ENCODE data around the gene ERBB4.

- TF ChIP-seq ZFP3 (CRISPR knock-in tag; IDR thresholded peaks at IDR 0.05) (no peak), CREB5 (CRISPR knock-in tag; IDR thresholded peaks at IDR 0.05; ENCODE audit: low read depth) (no peak), RARB (CRISPR knock-in tag; IDR thresholded peaks at IDR 0.05) (no peak), PATZ1 (CRISPR knock-in tag; IDR thresholded peaks at IDR 0.05; ENCODE audit: borderline replicate concordance) (no peak), ZNF70 (CRISPR knock-in tag; IDR thresholded peaks at IDR 0.05) (no peak), CSRNP3 (CRISPR knock-in tag; IDR thresholded peaks at IDR 0.05) (no peak), ISL1 (CRISPR knock-in tag; IDR thresholded peaks at IDR 0.05) (no peak), ZNF8 (CRISPR knock-in tag; IDR thresholded peaks at IDR 0.05) (no peak), POU6F1 (CRISPR knock-in tag; IDR thresholded peaks at IDR 0.05; ENCODE audit: borderline replicate concordance, low read depth) (no peak), CSDC2 (CRISPR knock-in tag; IDR thresholded peaks at IDR 0.05) (no peak)
Observed at GRCh38 chr2:212318636-212319035, 220.0 kb downstream of the ERBB4 start.

Data from SK-N-SH treated with all-trans-retinoic acid at 6 μM for 48 hours (cell line).